ENCODE measurements around the gene TNFRSF13B.

The TNFRSF13B gene

DNA sequence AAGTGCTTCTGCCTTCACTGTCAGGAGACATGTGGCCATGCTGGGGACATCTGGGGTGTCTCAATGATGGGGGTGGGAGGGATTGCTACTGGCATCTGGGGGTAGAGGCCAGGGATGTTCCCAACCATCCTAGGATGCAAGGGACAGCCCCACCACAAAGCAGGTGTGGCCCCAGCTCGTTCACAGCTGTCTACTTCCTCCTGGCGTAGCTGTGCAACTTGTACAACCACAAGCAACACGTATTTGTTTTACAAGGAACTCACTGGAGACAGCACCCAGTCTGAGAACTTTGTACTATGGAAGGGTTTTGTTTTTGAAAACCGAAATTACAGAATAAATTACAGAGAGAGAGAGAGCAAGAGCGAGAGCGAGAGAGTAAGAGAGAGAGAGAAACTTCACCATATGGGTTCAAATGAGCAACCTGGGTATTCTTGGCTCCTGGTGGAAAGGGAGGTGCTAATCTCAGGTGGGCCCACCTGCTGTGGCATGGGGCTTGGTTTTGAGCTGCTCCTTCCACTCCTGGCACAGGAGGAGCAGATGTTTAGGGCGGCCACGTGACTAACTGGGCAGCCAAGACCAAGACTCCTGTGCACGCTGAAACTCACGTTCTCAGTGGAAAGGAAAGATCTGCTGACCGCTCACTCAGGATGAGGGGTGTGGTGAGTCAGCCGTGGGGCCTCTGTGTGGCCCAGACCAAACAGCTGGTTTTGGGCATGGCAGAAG is 17.5 kb upstream of the TNFRSF13B start:
- TF ChIP-seq, protein P1, sequence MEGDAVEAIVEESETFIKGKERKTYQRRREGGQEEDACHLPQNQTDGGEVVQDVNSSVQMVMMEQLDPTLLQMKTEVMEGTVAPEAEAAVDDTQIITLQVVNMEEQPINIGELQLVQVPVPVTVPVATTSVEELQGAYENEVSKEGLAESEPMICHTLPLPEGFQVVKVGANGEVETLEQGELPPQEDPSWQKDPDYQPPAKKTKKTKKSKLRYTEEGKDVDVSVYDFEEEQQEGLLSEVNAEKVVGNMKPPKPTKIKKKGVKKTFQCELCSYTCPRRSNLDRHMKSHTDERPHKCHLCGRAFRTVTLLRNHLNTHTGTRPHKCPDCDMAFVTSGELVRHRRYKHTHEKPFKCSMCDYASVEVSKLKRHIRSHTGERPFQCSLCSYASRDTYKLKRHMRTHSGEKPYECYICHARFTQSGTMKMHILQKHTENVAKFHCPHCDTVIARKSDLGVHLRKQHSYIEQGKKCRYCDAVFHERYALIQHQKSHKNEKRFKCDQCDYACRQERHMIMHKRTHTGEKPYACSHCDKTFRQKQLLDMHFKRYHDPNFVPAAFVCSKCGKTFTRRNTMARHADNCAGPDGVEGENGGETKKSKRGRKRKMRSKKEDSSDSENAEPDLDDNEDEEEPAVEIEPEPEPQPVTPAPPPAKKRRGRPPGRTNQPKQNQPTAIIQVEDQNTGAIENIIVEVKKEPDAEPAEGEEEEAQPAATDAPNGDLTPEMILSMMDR (IDR thresholded peaks at IDR 0.05; ENCODE audit: low read depth, low read length, missing control alignments), result no peak
- in situ Hi-C loops (cut with HindIII; ENCODE audit: low sequenced_read_pairs), result no loop called here
- DNase-seq (ENCODE audit: low read depth), result no peak
- no peak overlapping the region for H3K4me3 ChIP-seq (ENCODE audit: low read depth, low read length)

DNA sequence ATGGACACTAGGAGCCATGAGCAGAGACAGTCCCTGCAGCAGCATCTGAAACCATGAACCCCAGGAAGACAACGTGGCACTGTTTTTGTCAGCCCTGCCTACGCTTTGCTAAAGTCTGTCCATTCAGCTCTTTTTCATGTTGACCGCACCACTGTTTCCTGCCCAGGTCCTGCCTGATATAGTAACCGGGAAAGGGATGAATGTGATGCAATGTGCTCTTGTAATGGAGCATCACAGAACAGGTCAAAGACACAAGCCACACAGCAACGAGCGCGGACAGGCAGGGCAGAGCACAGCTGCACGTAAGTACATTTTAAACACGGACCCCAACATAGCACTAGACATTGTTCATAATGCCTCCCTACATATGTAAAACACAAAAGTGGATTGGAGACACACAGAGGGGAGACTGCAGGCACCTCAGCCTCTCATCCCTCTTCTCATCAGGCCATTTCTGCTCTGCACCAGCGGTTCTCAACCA is 16.9 kb upstream of the TNFRSF13B start:
- DNase-seq (ENCODE audit: low read depth), result no peak
- TF ChIP-seq, protein P1 (IDR thresholded peaks at IDR 0.05; ENCODE audit: low read depth, low read length, missing control alignments), result no peak
- H3K4me3 ChIP-seq (ENCODE audit: low read depth, low read length), result no peak overlapping the region
- in situ Hi-C loops (cut with HindIII; ENCODE audit: low sequenced_read_pairs), result no loop called here

DNA sequence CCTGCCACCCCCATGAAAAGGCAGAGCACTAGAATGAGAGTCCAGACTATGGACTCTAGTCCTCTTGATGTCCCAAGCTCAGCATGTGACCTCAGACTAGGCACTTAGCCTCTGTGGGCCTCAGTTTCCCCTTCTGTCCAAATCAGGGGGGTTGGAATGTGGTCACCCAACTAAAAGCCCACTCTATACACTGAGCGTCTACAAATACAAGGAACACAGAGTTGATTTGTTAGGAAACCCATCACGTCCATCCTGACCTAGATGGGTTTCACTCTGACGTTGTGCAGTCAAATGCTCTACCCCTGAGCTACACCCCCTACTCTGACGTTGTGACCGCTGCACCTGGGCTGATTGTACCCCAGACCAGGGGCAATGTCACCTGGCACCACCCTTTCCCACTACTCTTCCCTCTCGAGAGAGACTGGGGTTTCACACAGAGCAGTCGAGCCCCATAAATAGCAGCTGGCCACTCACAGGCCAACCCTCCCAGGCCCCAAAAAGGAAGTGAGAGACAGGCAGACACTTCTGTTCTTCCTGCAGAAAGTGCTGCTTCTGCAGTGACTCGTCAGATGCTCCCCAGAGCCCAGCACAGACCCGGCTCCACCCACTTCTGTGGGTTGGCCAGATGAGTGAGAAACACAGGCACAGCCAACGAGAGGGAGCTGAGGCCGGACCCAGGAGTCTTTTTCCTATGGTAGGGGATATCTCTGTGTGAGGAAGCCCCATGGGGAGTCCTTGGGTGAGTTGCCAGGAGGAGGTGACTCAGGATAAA is 16.1 kb upstream of the TNFRSF13B start:
- in situ Hi-C loops (cut with HindIII; ENCODE audit: low sequenced_read_pairs), result no loop called here
- no peak overlapping the region for H3K4me3 ChIP-seq (ENCODE audit: low read depth, low read length)
- TF ChIP-seq, protein P1 (IDR thresholded peaks at IDR 0.05; ENCODE audit: low read depth, low read length, missing control alignments), result no peak
- peak; percentile 61 for DNase-seq (ENCODE audit: low read depth)

DNA sequence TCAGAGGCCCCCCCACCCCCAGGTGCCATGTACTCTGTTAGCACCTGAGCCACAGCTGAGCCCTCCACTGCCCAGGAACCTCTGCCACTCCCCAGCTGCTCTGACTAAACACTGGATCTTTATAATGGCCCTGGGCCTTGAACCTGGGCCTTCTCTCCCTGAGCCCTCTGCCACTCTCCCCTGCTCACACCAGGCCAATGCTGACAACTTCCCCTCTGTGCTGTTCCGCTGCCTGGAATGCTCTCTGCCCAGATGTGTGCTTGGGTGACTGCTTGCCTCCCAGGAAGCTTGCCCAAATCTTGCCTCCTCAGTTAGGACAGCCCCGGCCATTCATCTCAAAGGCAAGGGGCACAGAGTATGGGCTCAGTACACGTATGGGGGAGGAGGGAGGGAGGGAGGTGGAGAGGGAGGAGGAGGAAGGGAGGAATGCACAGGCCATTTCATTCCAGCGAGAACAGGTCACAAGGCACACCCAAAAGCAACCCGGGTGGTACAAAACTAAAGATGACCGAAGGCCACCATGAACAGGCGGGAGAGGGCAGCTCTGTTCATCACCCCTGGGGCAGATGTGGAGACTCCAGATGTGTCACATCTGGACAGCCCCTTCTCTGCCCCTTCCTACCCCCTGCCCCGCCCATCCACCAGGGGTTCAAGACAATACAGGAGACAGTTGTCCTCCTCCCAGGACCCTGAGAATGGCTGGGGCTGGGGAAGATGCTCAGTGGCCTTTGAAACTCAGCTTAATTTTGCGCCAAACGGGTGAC is 15.3 kb upstream of the TNFRSF13B start:
- TF ChIP-seq, protein P1 (IDR thresholded peaks at IDR 0.05; ENCODE audit: low read depth, low read length, missing control alignments), result no peak
- H3K4me3 ChIP-seq (ENCODE audit: low read depth, low read length), result no peak overlapping the region
- no peak for DNase-seq (ENCODE audit: low read depth)
- in situ Hi-C loops (cut with HindIII; ENCODE audit: low sequenced_read_pairs), result no loop called here

DNA sequence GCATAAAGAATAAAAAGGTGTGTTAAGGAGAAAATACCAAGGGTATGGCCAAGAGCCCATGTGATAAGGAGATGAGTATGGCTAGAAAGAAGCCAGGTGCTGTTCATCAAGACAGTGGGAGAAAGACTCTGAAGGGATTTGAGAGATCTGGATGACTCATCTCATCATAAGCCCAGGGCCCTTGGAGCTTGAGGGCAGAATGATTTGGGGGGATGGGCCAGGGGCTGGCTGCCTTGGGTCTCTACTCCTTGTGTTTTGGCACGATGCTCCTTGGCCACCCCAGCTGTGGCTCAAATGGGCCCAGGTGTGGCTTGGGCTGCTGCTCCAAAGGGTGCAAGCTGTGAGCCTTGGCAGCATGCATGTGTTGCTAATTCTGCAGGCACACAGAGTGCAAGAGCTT is 14.5 kb upstream of the TNFRSF13B start:
- in situ Hi-C loops (cut with HindIII; ENCODE audit: low sequenced_read_pairs), result no loop called here
- no peak overlapping the region for H3K4me3 ChIP-seq (ENCODE audit: low read depth, low read length)
- no peak for DNase-seq (ENCODE audit: low read depth)

DNA sequence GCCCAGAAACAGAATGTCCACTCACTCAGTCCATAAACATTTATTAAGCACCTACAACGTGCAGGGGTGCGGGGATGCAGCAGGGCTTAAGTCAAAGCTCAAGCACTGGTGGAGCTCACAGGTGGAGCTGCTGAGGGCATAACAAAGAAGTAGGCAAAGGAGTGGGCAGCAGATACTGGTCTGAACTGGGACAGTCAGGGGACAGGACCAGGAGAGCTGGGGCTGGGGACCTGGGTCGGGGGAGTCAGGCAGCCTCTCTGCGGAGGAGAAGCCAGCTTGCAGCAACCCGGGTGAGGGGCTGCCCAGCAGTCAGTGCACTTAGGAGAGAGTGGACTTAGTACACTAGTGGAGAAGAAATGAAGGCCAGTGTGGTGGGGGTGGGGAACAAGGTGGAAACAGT is 10.0 kb upstream of the TNFRSF13B start:
- H3K4me3 ChIP-seq (ENCODE audit: low read depth, low read length), result no peak overlapping the region
- in situ Hi-C loops (cut with HindIII; ENCODE audit: low sequenced_read_pairs), result no loop called here

More for the DNA sequence above, 14.5 kb upstream of the TNFRSF13B start:
- TF ChIP-seq, protein P1 (IDR thresholded peaks at IDR 0.05; ENCODE audit: low read depth, low read length, missing control alignments), result no peak

More for the DNA sequence above, 10.0 kb upstream of the TNFRSF13B start:
- TF ChIP-seq, protein P1 (IDR thresholded peaks at IDR 0.05; ENCODE audit: low read depth, low read length, missing control alignments), result no peak
- no peak for DNase-seq (ENCODE audit: low read depth)
